HG02798 (cell line): ENCODE results near the gene DAZ1.
"Not testable (repeated sequence)": the region's sequence is repeated elsewhere in the genome, so short reads cannot be mapped to it uniquely, and the experiment has no call there.

Source experiments
- ATAC-seq: cut with Tn5 transposase; IDR thresholded peaks from one replicate; pipeline ENCODE4 v1.9.1; 2021; ENCODE audit warnings: mild to moderate bottlenecking; ENCODE audit not compliant: unreplicated experiment, poor library complexity

DAZ1 gene, protein sequence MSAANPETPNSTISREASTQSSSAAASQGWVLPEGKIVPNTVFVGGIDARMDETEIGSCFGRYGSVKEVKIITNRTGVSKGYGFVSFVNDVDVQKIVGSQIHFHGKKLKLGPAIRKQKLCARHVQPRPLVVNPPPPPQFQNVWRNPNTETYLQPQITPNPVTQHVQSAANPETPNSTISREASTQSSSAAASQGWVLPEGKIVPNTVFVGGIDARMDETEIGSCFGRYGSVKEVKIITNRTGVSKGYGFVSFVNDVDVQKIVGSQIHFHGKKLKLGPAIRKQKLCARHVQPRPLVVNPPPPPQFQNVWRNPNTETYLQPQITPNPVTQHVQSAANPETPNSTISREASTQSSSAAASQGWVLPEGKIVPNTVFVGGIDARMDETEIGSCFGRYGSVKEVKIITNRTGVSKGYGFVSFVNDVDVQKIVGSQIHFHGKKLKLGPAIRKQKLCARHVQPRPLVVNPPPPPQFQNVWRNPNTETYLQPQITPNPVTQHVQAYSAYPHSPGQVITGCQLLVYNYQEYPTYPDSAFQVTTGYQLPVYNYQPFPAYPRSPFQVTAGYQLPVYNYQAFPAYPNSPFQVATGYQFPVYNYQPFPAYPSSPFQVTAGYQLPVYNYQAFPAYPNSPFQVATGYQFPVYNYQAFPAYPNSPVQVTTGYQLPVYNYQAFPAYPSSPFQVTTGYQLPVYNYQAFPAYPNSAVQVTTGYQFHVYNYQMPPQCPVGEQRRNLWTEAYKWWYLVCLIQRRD

DNA sequence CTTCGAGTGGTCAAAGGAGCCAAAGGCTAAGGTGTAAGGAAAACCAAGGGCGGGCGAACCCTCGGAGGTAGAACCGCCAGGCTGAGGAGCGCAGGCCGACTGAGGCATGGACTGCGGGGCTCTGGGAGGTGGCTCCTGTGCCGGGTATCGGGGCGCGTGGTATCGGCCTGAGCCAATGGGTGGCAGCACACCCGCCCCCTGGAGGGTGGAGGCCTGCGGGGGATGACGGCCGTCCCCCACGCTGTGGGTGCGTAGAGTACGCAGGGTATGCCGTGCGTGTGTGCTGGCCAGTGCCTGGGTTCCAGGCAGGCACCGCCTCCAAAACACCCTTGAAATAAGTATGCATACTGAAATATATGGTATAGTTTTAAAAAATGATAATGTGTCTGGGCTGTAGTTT, at the start of gene DAZ1:
Gene DAZ1 (minus strand): TSS at position 101 of the 400 bp plus-strand sequence. CDS start 208 bp downstream, outside the sequence.
- ATAC-seq: not testable (repeated sequence)

DNA sequence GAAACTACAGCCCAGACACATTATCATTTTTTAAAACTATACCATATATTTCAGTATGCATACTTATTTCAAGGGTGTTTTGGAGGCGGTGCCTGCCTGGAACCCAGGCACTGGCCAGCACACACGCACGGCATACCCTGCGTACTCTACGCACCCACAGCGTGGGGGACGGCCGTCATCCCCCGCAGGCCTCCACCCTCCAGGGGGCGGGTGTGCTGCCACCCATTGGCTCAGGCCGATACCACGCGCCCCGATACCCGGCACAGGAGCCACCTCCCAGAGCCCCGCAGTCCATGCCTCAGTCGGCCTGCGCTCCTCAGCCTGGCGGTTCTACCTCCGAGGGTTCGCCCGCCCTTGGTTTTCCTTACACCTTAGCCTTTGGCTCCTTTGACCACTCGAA, 20.4 kb upstream of the DAZ1 start, which contains the start of gene DAZ2:
Gene DAZ2 (plus strand): TSS at position 301 of the 400 bp plus-strand sequence. CDS start 208 bp downstream, outside the sequence.
- ATAC-seq: not testable (repeated sequence)

DNA sequence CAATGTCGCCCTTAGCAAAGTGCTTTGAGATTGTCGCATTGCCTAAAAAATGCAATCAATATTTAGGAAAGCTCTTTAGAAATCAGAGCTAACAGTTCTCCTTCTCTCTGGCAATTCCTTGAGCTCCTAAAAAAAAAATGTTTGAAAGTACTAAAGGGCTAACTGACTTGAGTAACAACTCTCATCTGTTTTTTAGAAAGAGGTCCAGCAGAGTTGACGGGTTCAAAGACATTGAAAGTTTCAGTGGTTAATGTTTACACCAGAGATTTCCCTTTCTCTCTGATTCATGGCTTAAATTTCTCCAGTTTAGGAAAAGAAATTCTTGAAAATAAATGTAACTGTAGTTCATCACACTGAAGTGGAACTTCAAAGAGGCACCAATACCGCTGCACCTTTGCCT, 11.9 kb upstream of the DAZ1 start:
- ATAC-seq: not testable (repeated sequence)

DNA sequence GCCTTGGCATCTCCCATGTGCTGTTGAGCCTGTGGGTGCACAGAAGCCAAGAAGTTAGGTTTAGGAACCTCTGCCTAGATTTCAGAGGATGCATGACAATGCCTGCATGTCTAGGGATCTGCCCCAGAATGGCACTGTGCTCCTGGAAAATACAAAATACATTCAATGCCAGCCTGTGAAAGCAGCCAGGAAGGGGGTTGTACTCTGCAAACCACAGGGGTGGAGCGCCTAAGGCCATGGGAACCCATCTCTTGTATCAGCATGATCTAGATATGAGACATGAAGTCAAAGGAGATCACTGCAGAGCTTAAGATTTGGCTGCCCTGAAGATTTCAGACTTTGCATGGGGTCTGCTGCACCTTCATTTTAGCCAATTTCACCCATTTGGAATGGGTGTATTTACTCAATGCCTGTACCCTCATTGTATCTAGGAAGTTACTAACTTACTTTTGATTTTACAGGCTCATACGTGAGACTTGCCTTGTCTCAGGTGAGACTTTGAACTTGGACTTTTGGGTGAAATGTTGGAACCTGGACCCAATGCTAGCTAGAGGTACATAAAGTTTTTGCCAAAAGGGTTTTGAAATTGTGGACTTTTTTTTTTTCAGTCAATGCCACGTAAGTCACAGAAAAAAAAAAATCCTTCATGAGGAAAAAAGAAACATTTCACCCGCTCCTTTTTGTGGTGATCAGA, 11.1 kb upstream of the DAZ1 start:
- ATAC-seq: not testable (repeated sequence)

DNA sequence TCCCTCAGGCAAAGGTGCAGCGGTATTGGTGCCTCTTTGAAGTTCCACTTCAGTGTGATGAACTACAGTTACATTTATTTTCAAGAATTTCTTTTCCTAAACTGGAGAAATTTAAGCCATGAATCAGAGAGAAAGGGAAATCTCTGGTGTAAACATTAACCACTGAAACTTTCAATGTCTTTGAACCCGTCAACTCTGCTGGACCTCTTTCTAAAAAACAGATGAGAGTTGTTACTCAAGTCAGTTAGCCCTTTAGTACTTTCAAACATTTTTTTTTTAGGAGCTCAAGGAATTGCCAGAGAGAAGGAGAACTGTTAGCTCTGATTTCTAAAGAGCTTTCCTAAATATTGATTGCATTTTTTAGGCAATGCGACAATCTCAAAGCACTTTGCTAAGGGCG, 8.6 kb upstream of the DAZ1 start:
- not testable (repeated sequence) for ATAC-seq
